ENCODE results near the gene CHAMP1.

CHAMP1 gene

DNA sequence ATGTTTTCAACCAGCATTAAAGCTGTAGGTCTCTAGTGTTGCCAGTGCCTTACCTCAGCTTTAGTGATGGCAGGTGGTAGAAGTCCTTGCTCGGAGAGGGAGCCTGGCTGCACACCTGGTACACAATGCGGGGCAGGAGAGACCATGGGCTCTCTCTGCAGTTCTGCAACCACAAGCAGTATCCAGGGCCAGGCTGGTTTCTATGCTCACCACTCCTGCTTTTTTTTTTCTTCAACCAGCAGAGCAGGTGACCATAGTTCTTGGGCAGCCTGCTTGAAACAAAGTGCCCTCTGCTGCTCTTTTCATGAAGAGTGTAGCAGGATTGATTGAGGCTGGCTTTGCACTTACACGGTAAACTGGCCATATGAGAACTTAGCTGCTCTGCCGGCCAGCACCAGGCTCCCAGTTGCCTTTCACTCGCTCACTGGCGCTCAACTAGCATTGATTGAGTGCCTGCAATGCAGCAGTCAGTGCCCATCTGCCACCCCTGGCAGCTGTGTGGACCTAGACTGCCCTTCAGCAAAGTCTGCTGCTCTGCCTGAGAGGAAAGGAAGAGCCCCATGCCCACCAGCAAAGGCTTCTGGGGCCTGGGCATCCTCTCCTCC lies 4.4 kb upstream of the CHAMP1 start:
- no peak for DNase-seq (ENCODE audit: low read depth)
- TF ChIP-seq CTCF (IDR thresholded peaks at IDR 0.05; ENCODE audit: control insufficient read depth, insufficient read depth, low read depth, low read length, missing control alignments), result no peak
- no peak overlapping the region for H3K4me3 ChIP-seq (ENCODE audit: control insufficient read depth, low read depth, low read length)

DNA sequence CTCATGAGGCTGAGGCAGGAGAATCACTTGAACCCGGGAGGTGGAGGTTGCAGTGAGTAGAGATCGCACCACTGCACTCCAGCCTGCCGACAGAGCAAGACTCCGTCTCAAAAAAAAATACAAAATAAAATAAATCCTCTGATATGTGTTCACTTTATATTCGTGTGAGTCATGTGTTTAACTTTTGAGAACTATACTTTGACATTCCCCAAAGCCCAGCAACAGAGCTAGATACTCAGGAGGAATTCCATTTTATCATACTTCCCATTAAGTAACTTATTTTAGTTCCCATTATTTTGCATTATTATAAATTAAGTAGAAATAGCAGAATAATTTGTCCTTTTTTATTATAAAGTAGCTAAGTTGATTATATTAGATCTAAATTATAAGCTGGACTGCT lies 3.3 kb upstream of the CHAMP1 start:
- no peak for DNase-seq (ENCODE audit: low read depth)
- H3K4me3 ChIP-seq (ENCODE audit: control insufficient read depth, low read depth, low read length), result no peak overlapping the region
- no peak for TF ChIP-seq CTCF (IDR thresholded peaks at IDR 0.05; ENCODE audit: control insufficient read depth, insufficient read depth, low read depth, low read length, missing control alignments)

- H3K4me3 ChIP-seq (ENCODE audit: control insufficient read depth, low read depth, low read length), result no peak overlapping the region
- TF ChIP-seq CTCF (IDR thresholded peaks at IDR 0.05; ENCODE audit: control insufficient read depth, insufficient read depth, low read depth, low read length, missing control alignments), result no peak
- no peak for DNase-seq (ENCODE audit: low read depth)
Measured at GRCh38 chr13:114311387-114311786, 2.9 kb upstream of the CHAMP1 start.

DNA sequence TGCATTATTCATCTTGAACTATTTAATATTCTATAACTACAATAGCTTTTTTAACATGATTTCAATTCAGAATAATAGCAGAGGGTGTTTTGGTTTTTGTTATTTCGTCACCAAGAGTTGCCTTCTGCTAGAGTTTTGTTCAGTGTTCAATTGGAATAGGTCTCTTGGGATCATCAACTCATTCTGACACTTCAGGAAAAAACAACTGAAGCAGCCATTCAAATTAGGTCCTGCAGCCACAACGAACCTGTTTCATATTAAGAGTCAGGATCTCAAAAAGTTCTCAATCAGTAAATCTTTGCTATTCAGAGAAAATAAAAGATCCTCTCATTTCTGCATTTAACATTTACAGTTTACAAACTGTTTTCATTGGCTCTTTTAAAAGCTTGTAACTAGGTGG lies 2.4 kb upstream of the CHAMP1 start:
- TF ChIP-seq CTCF (IDR thresholded peaks at IDR 0.05; ENCODE audit: control insufficient read depth, insufficient read depth, low read depth, low read length, missing control alignments), result no peak
- H3K4me3 ChIP-seq (ENCODE audit: control insufficient read depth, low read depth, low read length), result no peak overlapping the region
- no peak for DNase-seq (ENCODE audit: low read depth)

GRCh38 chr13:114313061-114313860 lies 1.0 kb upstream of the CHAMP1 start:
- no peak overlapping the region; the same call in 1 of the 2 replicates for H3K4me3 ChIP-seq (ENCODE audit: control insufficient read depth, low read depth, low read length)
- TF ChIP-seq CTCF (IDR thresholded peaks at IDR 0.05; ENCODE audit: control insufficient read depth, insufficient read depth, low read depth, low read length, missing control alignments), result no peak
- DNase-seq (ENCODE audit: low read depth), result no peak

- no peak for DNase-seq (ENCODE audit: low read depth)
- peak overlapping the region; percentile 70 for H3K4me3 ChIP-seq (ENCODE audit: control insufficient read depth, low read depth, low read length)
- TF ChIP-seq CTCF (IDR thresholded peaks at IDR 0.05; ENCODE audit: control insufficient read depth, insufficient read depth, low read depth, low read length, missing control alignments), result no peak
Measured at GRCh38 chr13:114315074-114315785, 927 bp downstream of the CHAMP1 start.

Data from AG09309 (cell line).